NCI-H2029 (cell line): ENCODE measurements around the gene TAS2R16.
"Not testable (repeated sequence)": the region's sequence is repeated elsewhere in the genome, so short reads cannot be mapped to it uniquely, and the experiment has no call there.

Experiments used
- DNase-seq: peaks from one replicate; lab custom pipeline; 2025; lab: John Stamatoyannopoulos, UW

Gene TAS2R16

GRCh38 chr7:122972056-122972455, 23.4 kb downstream of the TAS2R16 start:
- DNase-seq: no peak

DNA sequence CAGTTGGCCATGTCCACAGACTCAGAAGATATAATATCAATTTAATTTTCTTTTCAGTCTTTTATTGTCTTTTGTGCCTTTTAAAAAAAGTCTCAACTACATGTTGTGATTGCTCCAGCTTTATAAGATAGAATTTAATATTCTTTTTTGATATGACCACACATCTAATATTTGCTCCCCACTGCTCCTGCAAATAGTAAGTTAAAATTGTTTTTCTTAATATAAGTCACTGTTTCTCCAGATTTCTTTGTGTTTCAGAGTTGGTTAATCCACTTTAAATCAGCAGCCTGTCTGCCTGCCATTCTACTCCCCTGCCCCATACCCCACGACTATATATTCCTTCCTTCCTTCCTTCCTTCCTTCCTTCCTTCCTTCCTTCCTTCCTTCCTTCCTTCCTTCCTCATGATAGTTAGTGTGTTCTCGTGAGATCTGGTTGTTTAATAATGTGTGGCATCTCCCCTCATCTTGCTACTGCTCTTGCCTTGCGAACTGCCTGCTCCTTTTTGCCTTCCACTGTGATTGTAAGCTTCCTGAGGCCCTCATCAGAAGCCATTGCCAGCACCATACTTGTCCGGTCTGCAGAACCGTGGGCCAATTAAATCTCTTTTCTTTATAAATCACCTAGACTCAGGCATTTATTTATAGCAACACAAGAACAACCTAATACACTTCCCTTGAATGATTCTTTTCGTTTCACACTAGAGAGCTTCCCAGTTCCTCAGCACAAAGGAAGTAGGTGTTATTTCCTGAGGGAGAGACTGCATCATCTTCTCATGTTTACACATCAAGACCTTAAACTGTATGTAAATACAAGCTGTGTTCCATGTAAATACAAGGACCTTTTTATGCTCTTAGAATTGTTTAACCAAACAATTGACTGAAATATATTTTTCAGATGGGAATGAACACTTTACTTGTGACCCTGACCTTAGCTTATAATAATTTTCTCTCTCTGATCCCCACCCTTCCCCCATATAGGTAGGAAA, 24.5 kb downstream of the TAS2R16 start:
- peak; percentile 76 for DNase-seq

GRCh38 chr7:122968389-122968788, 27.1 kb downstream of the TAS2R16 start:
- no peak for DNase-seq

- peak; percentile 7 for DNase-seq
These were observed 30.2 kb downstream of the TAS2R16 start for GRCh38 chr7:122965306-122965705.

- DNase-seq: not testable (repeated sequence)
These were observed 41.8 kb downstream of the TAS2R16 start for GRCh38 chr7:122953678-122954077.

DNA sequence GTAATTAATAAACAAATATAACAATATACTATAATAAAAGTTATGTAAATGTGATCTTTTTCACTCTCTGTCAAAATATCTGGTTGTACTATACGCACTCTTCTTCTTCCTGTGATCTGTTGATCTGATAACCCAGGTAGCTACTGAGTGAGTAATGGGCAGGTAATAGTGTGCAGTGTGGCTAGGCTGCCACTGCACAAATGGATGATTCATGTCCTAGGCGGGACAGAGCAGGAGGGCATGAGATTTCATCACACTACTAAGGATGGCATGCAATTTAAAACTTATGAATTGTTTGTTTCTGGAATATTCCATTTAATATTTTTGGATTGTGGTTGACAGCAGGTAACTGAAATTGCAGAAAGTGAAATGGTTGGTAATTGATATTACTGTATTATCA, 44.5 kb downstream of the TAS2R16 start:
- DNase-seq: no peak

- DNase-seq: no peak
These were observed 46.3 kb downstream of the TAS2R16 start for GRCh38 chr7:122949186-122949585.
